OCI-LY1 (cell line): ENCODE results near the gene NPSR1.
"Not testable (repeated sequence)": the region's sequence is repeated elsewhere in the genome, so short reads cannot be mapped to it uniquely, and the experiment has no call there.

Source experiments
- EZH2 ChIP-seq: fragments of 200-600 bp; sonication (generic), shearing (Covaris generic); IDR thresholded peaks from 2 replicates; pipeline ENCODE4 v1.8.0; 2017; ENCODE audit warnings: borderline replicate concordance, mixed run types, mild to moderate bottlenecking, antibody characterized with exemption, low read length, moderate library complexity, mixed read lengths
- TF ChIP-seq, protein P1 (sequence below): fragments of 200-600 bp; sonication (generic), shearing (Covaris generic); IDR thresholded peaks from 2 replicates; pipeline ENCODE4 v1.5.1; 2017; ENCODE audit warnings: mild to moderate bottlenecking, antibody characterized with exemption, low read length, moderate library complexity, mixed read lengths

DNA sequence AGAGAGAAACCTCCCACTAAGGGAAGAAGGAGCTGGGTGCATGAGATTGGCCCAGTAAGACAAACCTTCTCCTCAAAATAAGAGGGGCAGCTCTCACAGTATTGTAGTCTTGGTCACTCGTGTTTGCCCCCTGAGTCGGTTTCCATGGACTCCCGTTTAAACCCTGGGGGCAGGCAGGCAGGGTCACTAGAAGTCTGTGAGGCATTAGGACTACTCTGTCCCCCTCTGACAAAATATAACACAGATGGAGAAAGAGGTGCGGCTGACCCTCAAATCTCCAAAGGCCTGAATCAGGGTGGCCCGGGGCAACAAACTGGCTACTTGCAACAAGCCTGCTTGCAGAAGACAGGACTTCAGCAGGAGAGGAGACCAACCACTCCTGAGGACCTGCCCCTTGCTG, 210.6 kb downstream of the NPSR1 start:
- TF ChIP-seq, protein P1, sequence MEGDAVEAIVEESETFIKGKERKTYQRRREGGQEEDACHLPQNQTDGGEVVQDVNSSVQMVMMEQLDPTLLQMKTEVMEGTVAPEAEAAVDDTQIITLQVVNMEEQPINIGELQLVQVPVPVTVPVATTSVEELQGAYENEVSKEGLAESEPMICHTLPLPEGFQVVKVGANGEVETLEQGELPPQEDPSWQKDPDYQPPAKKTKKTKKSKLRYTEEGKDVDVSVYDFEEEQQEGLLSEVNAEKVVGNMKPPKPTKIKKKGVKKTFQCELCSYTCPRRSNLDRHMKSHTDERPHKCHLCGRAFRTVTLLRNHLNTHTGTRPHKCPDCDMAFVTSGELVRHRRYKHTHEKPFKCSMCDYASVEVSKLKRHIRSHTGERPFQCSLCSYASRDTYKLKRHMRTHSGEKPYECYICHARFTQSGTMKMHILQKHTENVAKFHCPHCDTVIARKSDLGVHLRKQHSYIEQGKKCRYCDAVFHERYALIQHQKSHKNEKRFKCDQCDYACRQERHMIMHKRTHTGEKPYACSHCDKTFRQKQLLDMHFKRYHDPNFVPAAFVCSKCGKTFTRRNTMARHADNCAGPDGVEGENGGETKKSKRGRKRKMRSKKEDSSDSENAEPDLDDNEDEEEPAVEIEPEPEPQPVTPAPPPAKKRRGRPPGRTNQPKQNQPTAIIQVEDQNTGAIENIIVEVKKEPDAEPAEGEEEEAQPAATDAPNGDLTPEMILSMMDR, result not testable (repeated sequence)
- not testable (repeated sequence) for TF ChIP-seq EZH2
